Measurements from ENCODE around the gene DMRTC2.

- TF ChIP-seq CTCF (conservative IDR thresholded peaks at IDR 0.05) (no peak), EZH2 (IDR thresholded peaks at IDR 0.05; ENCODE audit: low read depth) (no peak)
Measured at GRCh38 chr19:41879080-41879479, 34.2 kb downstream of the DMRTC2 start.

Measured in PC-9 (cell line).